Measurements from ENCODE around the gene HMGCL. TPM values are rescaled to one million over a fixed set of nuclear protein-coding genes. Genes with fewer than 3 reads are reported as not detected.

The HMGCL gene
- total and polyA plus RNA-seq, 9 donors: 14.3 to 41.4 (median 25.9) TPM

DNA sequence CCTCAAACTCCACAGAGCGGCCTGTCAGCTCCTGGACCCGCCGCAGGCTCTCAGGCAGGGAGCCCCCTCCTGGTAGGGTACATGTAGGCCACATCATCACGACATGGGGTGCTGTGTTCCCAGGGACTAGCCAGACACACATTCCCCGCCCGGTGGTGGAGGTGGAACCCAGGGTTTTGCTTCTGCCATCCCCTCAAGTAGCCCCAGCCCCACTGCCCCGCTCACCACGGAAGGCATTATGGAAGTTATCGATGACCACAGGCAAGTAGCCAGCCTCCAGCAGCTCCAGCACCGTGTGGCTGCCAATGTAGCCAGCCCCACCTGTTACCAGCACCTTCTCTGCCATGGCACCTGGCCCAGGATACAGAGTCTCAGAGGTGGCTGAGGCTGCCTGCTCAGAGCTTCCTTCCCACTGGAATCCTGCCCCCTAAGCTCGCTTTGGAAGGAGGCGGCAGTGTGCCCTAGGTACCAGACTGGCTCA lies 26.5 kb downstream of the HMGCL start:
- no peaks in the 10 kb centered on the region for H3K27me3 ChIP-seq
- peaks cover 19% of the 10 kb centered on the region for H3K4me1 ChIP-seq (ENCODE audit: insufficient read depth)
- intact Hi-C loops (cut with DNase I): no loop called here
- H3K4me3 ChIP-seq: no peak overlapping the region
- no peaks in the 10 kb centered on the region for H3K36me3 ChIP-seq
- H3K9me3 ChIP-seq: no peaks in the 10 kb centered on the region
- WGBS, 3 donors: 83 to 94% (median 87%) methylated on average over 12 of the region's 12 CpGs
- peak in 2 of 5 donors; percentile 42 to 45 for DNase-seq
- TF ChIP-seq EP300 (IDR thresholded peaks at IDR 0.05): no peak
- TF ChIP-seq, protein P1, sequence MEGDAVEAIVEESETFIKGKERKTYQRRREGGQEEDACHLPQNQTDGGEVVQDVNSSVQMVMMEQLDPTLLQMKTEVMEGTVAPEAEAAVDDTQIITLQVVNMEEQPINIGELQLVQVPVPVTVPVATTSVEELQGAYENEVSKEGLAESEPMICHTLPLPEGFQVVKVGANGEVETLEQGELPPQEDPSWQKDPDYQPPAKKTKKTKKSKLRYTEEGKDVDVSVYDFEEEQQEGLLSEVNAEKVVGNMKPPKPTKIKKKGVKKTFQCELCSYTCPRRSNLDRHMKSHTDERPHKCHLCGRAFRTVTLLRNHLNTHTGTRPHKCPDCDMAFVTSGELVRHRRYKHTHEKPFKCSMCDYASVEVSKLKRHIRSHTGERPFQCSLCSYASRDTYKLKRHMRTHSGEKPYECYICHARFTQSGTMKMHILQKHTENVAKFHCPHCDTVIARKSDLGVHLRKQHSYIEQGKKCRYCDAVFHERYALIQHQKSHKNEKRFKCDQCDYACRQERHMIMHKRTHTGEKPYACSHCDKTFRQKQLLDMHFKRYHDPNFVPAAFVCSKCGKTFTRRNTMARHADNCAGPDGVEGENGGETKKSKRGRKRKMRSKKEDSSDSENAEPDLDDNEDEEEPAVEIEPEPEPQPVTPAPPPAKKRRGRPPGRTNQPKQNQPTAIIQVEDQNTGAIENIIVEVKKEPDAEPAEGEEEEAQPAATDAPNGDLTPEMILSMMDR (IDR thresholded peaks at IDR 0.05): no peak
- TF ChIP-seq POLR2A (IDR thresholded peaks at IDR 0.05): no peak
- no peak overlapping the region for H3K27ac ChIP-seq

DNA sequence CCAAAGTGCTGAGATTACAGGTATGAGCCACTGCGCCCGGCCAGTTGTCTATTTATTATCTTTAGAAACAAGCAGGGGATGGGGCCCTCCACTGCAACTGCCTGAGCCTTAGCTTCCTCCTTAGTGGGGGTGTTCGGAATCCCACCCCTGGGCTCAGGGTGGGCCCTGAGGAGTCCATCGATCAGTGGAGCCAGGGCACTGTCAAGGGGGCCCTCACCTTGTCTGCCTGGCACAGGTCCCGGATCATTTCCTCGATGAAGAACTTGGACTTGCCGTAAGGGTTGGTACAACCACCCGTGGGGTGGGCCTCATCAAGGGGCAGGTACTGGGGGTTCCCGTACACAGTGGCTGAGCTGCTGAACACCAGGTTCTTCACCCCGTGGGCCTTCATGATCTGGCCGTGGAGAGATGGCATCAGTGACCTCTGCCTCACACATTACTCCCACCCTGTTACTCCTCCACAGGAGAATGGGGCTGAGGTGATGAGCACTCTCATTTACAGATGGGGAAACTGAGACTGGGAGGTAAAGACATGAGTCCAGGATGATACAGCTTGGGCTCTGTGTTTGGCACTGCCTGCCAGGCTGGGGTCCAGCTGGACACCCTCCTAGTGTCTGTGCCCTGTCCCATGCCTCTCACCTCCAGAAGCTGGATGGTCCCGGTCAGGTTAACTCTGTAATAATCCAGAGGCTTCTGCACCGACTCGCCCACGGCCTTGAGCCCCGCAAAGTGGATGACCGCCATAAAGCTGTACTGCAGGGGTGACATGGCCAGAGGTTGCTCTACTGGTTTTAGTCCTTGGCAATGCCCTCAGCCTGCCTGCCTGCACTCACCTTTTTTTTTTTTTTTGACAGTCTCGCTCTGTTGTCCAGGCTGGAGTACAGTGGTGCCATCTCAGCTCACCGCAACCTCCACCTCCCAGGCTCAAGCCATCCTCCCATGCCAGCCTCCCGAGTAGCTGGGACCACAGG lies 27.5 kb downstream of the HMGCL start:
- intact Hi-C loops (cut with DNase I): no loop called here
- no peaks in the 10 kb centered on the region for H3K36me3 ChIP-seq
- no peaks in the 10 kb centered on the region for H3K9me3 ChIP-seq
- no peaks in the 10 kb centered on the region for H3K27me3 ChIP-seq
- peak in 1 of 5 donors; percentile 37 for DNase-seq
- WGBS, 3 donors: 80 to 83% (median 81%) methylated on average over 20 of the region's 20 CpGs
- no peak overlapping the region for H3K27ac ChIP-seq
- H3K4me1 ChIP-seq (ENCODE audit: insufficient read depth): peaks cover 19% of the 10 kb centered on the region
- TF ChIP-seq, protein P1 (IDR thresholded peaks at IDR 0.05): no peak
- TF ChIP-seq POLR2A (IDR thresholded peaks at IDR 0.05) (no peak), EP300 (IDR thresholded peaks at IDR 0.05) (no peak)
- no peak overlapping the region for H3K4me3 ChIP-seq

DNA sequence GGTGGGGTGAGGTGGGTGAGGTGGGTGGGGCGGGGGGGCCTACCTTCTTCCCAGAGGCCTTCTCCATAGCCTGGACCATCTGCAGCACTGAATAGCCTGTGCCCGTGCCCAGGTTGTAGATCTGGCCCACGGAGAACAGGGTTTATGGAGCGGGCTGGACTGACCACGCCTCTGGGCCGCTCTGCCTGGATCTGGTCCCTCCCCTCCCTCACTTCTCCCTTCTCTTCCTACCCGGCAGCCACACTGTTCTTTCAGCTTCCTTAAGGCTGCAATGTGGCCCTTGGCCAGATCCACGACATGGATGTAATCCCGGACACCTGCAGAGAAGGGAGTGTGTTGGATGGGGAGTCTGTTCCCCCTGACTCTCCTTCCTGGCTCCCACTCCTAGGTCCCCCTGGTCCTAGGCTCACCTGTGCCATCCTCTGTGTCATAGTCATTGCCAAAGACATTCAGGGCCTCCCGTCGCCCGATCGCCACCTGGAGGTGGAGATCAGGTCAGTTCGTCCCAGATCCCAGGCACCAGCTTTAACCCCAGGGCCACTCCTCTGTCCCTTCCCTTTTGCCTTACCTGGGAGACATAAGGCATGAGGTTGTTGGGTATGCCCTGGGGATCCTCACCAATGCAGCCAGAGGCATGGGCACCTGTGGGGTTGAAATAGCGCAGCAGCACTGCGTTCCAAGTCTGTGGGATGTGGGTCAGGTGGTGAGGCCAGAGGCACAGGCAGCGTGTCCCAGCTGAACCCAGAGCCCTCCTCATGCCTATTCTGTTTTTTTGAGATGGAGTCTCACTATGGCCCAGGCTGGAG lies 28.6 kb downstream of the HMGCL start:
- Histone ChIP-seq H3K36me3 (no peaks in the 10 kb centered on the region), H3K9me3 (no peaks in the 10 kb centered on the region), H3K4me1 (ENCODE audit: insufficient read depth) (peaks cover 27% of the 10 kb centered on the region), H3K27ac (peak overlapping the region in 1 of 2 donors; percentile 50), H3K4me3 (no peak overlapping the region), H3K27me3 (no peaks in the 10 kb centered on the region)
- DNase-seq: peak in 2 of 5 donors; percentile 33 to 40
- intact Hi-C loops (cut with DNase I): no loop called here
- no peak for TF ChIP-seq EP300 (IDR thresholded peaks at IDR 0.05)
- TF ChIP-seq POLR2A (IDR thresholded peaks at IDR 0.05): no peak
- TF ChIP-seq, protein P1 (IDR thresholded peaks at IDR 0.05): no peak
- WGBS, 3 donors: 35 to 52% (median 44%) methylated on average over 15 to 17 of the region's 17 CpGs
